Neural cell (in vitro differentiated cells): ENCODE results near the gene GOLT1B. TPM values are rescaled to one million over a fixed set of nuclear protein-coding genes. Genes with fewer than 3 reads are reported as not detected.

Source experiments
- H2AFZ ChIP-seq: fragments of 200-600, 300-800 bp; sonication (generic), shearing (Covaris generic); 2 replicates; pipeline ENCODE4 v1.6.0; 2014; ENCODE audit warnings: low read depth, mild to moderate bottlenecking, antibody characterized with exemption, low read length, moderate library complexity
- H3F3A ChIP-seq: fragments of 200-600 bp; shearing (Covaris generic); 2 replicates; pipeline ENCODE4 v1.6.1; 2016; ENCODE audit warnings: mild to moderate bottlenecking, moderate library complexity, mixed read lengths, antibody characterized with exemption, low read length; ENCODE audit not compliant: insufficient read depth, poor library complexity, severe bottlenecking
- H3K27ac ChIP-seq: fragments of 200-600, 300-800 bp; sonication (generic), shearing (Covaris generic); 2 replicates; pipeline ENCODE4 v1.5.1; 2014; ENCODE audit warnings: mild to moderate bottlenecking, low read length, moderate library complexity
- H3K27me3 ChIP-seq: fragments of 300-800, 200-600 bp; sonication (generic), shearing (Covaris generic); 2 replicates; pipeline ENCODE4 v1.6.0; 2014; ENCODE audit warnings: mild to moderate bottlenecking, low read depth, low read length, moderate library complexity; ENCODE audit not compliant: insufficient read depth
- H3K36me3 ChIP-seq: fragments of 300-800, 200-600 bp; sonication (generic), shearing (Covaris generic); 2 replicates; pipeline ENCODE4 v1.5.1; 2014; ENCODE audit warnings: mild to moderate bottlenecking, antibody characterized with exemption, low read length, moderate library complexity; ENCODE audit not compliant: insufficient read depth
- H3K4me2 ChIP-seq: fragments of 300-800, 200-600 bp; sonication (generic), shearing (Covaris generic); 2 replicates; pipeline ENCODE4 v1.6.0; 2014; ENCODE audit warnings: mild to moderate bottlenecking, low read length
- H3K4me3 ChIP-seq: fragments of 300-800, 200-600 bp; sonication (generic), shearing (Covaris generic); 2 replicates; pipeline ENCODE4 v1.5.1; 2014; ENCODE audit warnings: mild to moderate bottlenecking, low read length, moderate library complexity
- H3K79me2 ChIP-seq: fragments of 200-600 bp; shearing (Covaris generic); replicated peaks from 2 replicates; pipeline ENCODE4 v1.6.0; 2014; ENCODE audit warnings: mild to moderate bottlenecking, low read length, moderate library complexity; ENCODE audit not compliant: insufficient read depth
- H3K9ac ChIP-seq: fragments of 300-800, 200-600 bp; sonication (generic), shearing (Covaris generic); 2 replicates; pipeline ENCODE4 v1.6.1; 2016; ENCODE audit warnings: mild to moderate bottlenecking, low read length, mixed read lengths
- H3K9me2 ChIP-seq: fragments of 200-600 bp; shearing (Covaris generic); 2 replicates; pipeline ENCODE4 v1.6.1; 2016; ENCODE audit warnings: mild to moderate bottlenecking, low read length, mixed read lengths; ENCODE audit not compliant: insufficient read depth
- H3K9me3 ChIP-seq: fragments of 200-600, 300-800 bp; sonication (generic), shearing (Covaris generic); 2 replicates; pipeline ENCODE4 v1.6.1; 2016; ENCODE audit warnings: mild to moderate bottlenecking, mixed run types, low read length, moderate library complexity, mixed read lengths
- H4K20me1 ChIP-seq: fragments of 200-600 bp; shearing (Covaris generic); 2 replicates; pipeline ENCODE4 v1.6.1; 2016; ENCODE audit warnings: mild to moderate bottlenecking, mixed run types; ENCODE audit not compliant: insufficient read depth
- EP300 ChIP-seq: fragments of 450-650 bp; conservative IDR thresholded peaks from 2 replicates; pipeline ENCODE4 v1.6.1; 2014; ENCODE audit warnings: antibody characterized with exemption, mild to moderate bottlenecking, moderate library complexity; ENCODE audit not compliant: poor library complexity, severe bottlenecking
- EZH2 ChIP-seq: fragments of 200-600, 300-800 bp; shearing (Covaris generic), sonication (generic); IDR thresholded peaks from 2 replicates; pipeline ENCODE4 v1.6.1; 2014; ENCODE audit warnings: antibody characterized with exemption, low read length, borderline replicate concordance, mild to moderate bottlenecking; ENCODE audit not compliant: insufficient read depth, poor library complexity, severe bottlenecking
- MXI1 ChIP-seq: fragments of 450-650 bp; conservative IDR thresholded peaks from 2 replicates; pipeline ENCODE4 v1.6.1; 2014; ENCODE audit warnings: antibody characterized with exemption, mild to moderate bottlenecking; ENCODE audit not compliant: poor library complexity, severe bottlenecking
- POLR2AphosphoS5 ChIP-seq: IDR thresholded peaks from 2 replicates; pipeline ENCODE4 v1.6.1; 2012
- RAD21 ChIP-seq: fragments of 450-650 bp; conservative IDR thresholded peaks from 2 replicates; pipeline ENCODE4 v1.6.1; 2014; ENCODE audit warnings: antibody characterized with exemption, mild to moderate bottlenecking, moderate library complexity
- SMC3 ChIP-seq: fragments of 450-650 bp; conservative IDR thresholded peaks from 2 replicates; pipeline ENCODE4 v1.6.1; 2014; ENCODE audit warnings: antibody characterized with exemption, mild to moderate bottlenecking, moderate library complexity; ENCODE audit not compliant: poor library complexity
- TAF1 ChIP-seq: IDR thresholded peaks from 2 replicates; pipeline ENCODE4 v1.6.1; 2012; ENCODE audit warnings: low read depth
- polyA plus RNA-seq: library from polyadenylated mRNA; depleted of rRNA; stranded (reverse); fragments of >200 nt; gene quantifications from 2 replicates; pipeline ENCODE4 v1.2.3, GENCODE V29; 2014
- TF ChIP-seq, protein P1 (sequence below): IDR thresholded peaks from 2 replicates; pipeline ENCODE4 v1.6.1; 2012; ENCODE audit warnings: borderline replicate concordance
- TF ChIP-seq, protein P2 (sequence below): fragments of 450-650 bp; IDR thresholded peaks from 2 replicates; pipeline ENCODE4 v1.5.1; 2014; ENCODE audit warnings: antibody characterized with exemption, mild to moderate bottlenecking, moderate library complexity; ENCODE audit not compliant: poor library complexity, severe bottlenecking

GOLT1B gene
- polyA plus RNA-seq, 1 donor from 2014 or later: 203 TPM

DNA sequence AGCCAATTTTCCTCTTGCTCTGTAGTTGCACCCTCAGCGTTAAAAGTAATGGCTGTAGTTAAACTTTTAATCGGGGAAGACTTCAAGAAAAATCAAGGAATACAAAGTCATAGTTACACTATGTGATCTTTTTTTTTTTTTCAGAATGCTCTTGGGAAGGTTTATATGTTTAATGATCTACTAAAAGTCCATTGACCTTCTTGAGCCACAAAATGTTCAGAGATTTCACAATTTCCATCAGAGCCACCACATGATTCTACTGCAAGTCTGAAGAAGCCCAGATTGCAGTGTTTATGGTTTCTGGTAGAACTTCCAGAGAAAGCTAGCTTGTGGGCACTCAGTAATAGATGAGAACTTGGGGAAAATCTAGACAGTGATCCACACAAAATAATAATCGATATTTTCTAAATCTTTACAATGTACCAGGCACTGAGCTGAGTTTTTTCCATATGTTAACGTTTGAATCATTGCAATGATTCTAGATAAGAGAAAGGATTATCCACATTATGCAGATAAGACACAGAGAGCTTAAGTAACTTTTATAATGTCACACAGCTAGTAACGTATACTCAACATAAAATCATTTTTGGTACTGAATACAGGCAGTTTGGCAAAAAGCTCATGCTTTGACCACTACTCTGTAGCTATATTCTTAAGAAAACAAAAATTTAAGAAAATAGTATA is 64.8 kb downstream of the GOLT1B start:
- H3K79me2 ChIP-seq: no peaks in the 10 kb centered on the region
- TF ChIP-seq EP300 (no peak), TAF1 (no peak), MXI1 (no peak), RAD21 (no peak), EZH2 (no peak), SMC3 (no peak), POLR2AphosphoS5 (no peak)
- TF ChIP-seq, protein P1, sequence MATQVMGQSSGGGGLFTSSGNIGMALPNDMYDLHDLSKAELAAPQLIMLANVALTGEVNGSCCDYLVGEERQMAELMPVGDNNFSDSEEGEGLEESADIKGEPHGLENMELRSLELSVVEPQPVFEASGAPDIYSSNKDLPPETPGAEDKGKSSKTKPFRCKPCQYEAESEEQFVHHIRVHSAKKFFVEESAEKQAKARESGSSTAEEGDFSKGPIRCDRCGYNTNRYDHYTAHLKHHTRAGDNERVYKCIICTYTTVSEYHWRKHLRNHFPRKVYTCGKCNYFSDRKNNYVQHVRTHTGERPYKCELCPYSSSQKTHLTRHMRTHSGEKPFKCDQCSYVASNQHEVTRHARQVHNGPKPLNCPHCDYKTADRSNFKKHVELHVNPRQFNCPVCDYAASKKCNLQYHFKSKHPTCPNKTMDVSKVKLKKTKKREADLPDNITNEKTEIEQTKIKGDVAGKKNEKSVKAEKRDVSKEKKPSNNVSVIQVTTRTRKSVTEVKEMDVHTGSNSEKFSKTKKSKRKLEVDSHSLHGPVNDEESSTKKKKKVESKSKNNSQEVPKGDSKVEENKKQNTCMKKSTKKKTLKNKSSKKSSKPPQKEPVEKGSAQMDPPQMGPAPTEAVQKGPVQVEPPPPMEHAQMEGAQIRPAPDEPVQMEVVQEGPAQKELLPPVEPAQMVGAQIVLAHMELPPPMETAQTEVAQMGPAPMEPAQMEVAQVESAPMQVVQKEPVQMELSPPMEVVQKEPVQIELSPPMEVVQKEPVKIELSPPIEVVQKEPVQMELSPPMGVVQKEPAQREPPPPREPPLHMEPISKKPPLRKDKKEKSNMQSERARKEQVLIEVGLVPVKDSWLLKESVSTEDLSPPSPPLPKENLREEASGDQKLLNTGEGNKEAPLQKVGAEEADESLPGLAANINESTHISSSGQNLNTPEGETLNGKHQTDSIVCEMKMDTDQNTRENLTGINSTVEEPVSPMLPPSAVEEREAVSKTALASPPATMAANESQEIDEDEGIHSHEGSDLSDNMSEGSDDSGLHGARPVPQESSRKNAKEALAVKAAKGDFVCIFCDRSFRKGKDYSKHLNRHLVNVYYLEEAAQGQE: no peak
- TF ChIP-seq, protein P2, sequence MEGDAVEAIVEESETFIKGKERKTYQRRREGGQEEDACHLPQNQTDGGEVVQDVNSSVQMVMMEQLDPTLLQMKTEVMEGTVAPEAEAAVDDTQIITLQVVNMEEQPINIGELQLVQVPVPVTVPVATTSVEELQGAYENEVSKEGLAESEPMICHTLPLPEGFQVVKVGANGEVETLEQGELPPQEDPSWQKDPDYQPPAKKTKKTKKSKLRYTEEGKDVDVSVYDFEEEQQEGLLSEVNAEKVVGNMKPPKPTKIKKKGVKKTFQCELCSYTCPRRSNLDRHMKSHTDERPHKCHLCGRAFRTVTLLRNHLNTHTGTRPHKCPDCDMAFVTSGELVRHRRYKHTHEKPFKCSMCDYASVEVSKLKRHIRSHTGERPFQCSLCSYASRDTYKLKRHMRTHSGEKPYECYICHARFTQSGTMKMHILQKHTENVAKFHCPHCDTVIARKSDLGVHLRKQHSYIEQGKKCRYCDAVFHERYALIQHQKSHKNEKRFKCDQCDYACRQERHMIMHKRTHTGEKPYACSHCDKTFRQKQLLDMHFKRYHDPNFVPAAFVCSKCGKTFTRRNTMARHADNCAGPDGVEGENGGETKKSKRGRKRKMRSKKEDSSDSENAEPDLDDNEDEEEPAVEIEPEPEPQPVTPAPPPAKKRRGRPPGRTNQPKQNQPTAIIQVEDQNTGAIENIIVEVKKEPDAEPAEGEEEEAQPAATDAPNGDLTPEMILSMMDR: no peak
- H4K20me1 ChIP-seq: no peaks in the 10 kb centered on the region
- H3K9me3 ChIP-seq: no peaks in the 10 kb centered on the region
- H3K4me3 ChIP-seq: no peak overlapping the region
- no peak overlapping the region for H3K27ac ChIP-seq
- no peak overlapping the region for H3K9ac ChIP-seq
- H3K27me3 ChIP-seq: no peaks in the 10 kb centered on the region
- no peaks in the 10 kb centered on the region for H3K9me2 ChIP-seq
- no peak overlapping the region for H3K4me2 ChIP-seq
- H3K36me3 ChIP-seq: no peaks in the 10 kb centered on the region
- H2AFZ ChIP-seq: no peak overlapping the region
- H3F3A ChIP-seq: no peaks in the 10 kb centered on the region

DNA sequence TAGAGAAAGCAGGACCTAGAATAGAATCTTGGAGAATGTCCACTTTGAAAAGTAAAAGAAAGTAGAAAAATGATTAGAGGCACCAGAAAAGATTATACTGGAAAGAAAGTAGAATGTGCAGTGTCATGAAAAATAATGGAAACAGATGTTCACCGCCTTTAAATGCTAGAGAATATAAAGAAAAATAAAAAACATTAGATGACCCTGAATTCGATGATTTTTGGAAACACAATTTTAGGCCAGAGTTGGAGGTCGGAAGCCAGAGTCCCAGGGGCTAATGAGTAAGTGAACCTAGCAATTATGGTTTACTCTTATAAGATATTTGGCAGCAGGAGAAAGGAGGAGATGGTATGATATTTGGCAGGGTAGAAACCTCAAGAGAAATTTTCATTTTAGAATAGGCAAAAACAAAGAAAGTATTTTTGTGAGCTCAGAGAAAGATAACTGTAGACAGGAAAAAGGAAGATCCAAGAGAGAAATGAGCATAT is 65.4 kb downstream of the GOLT1B start:
- H3K9me3 ChIP-seq: no peaks in the 10 kb centered on the region

More for the DNA sequence above, 65.4 kb downstream of the GOLT1B start:
- Histone ChIP-seq H2AFZ (no peak overlapping the region), H3K9me2 (no peaks in the 10 kb centered on the region), H3K9ac (no peak overlapping the region), H3K79me2 (no peaks in the 10 kb centered on the region), H3K4me2 (no peak overlapping the region), H3K27ac (no peak overlapping the region), H4K20me1 (no peaks in the 10 kb centered on the region), H3K36me3 (no peaks in the 10 kb centered on the region), H3F3A (no peaks in the 10 kb centered on the region), H3K27me3 (no peaks in the 10 kb centered on the region), H3K4me3 (no peak overlapping the region)
- no peak for TF ChIP-seq SMC3
- TF ChIP-seq, protein P2: no peak
- no peak for TF ChIP-seq MXI1
- no peak for TF ChIP-seq POLR2AphosphoS5
- TF ChIP-seq, protein P1: no peak
- no peak for TF ChIP-seq RAD21
- no peak for TF ChIP-seq EZH2
- no peak for TF ChIP-seq TAF1
- no peak for TF ChIP-seq EP300
